Activated CD8-positive, alpha-beta T cell treated with anti-CD3 and anti-CD28 coated beads for 36 hours (primary cell): ENCODE data around the gene IL17RB. TPM values are rescaled to one million over a fixed set of nuclear protein-coding genes. Genes with fewer than 3 reads are reported as not detected.

ENCODE experiments used
- ATAC-seq: fragments of 200-7000 bp; cut with Tn5 transposase; one replicate; pipeline ENCODE4 v1.10.0; 2021; ENCODE audit warnings: mild to moderate bottlenecking, moderate library complexity
- CTCF ChIA-PET: fragments of 350-600 bp; sonication (Branson Sonifier 250); formaldehyde crosslinking; loops from one replicate; lab custom pipeline; 2021; ENCODE audit warnings: antibody characterized with exemption; lab: Charles Lee
- POLR2A ChIA-PET: fragments of 350-600 bp; sonication (Branson Sonifier 250); formaldehyde crosslinking; loops from one replicate; lab custom pipeline; 2021; ENCODE audit warnings: antibody characterized with exemption; lab: Charles Lee
- DNase-seq: peaks from one replicate; pipeline ENCODE4 v3.0.0-alpha.2; 2020
- H3K27ac Mint-ChIP-seq: one replicate; pipeline ENCODE4 v1.8.0; 2021; ENCODE audit warnings: mild to moderate bottlenecking, mixed read lengths
- H3K27me3 Mint-ChIP-seq: one replicate; pipeline ENCODE4 v1.8.0; 2021; ENCODE audit warnings: mixed read lengths
- H3K36me3 Mint-ChIP-seq: one replicate; pipeline ENCODE4 v1.8.0; 2021; ENCODE audit warnings: low read depth, mixed read lengths
- H3K4me1 Mint-ChIP-seq: one replicate; pipeline ENCODE4 v1.8.0; 2021; ENCODE audit warnings: low read depth, mixed read lengths
- H3K4me3 Mint-ChIP-seq: one replicate; pipeline ENCODE4 v1.8.0; 2021; ENCODE audit warnings: mild to moderate bottlenecking, moderate library complexity, mixed read lengths
- H3K9me3 Mint-ChIP-seq: one replicate; pipeline ENCODE4 v1.8.0; 2021; ENCODE audit warnings: mixed read lengths
- CTCF ChIP-seq: fragments of 200-600 bp; IDR thresholded peaks from one replicate; pipeline ENCODE4 v1.8.0; 2022; ENCODE audit warnings: antibody characterized with exemption, mild to moderate bottlenecking
- intact Hi-C: fragments of 100-400 bp; cut with micrococcal nuclease; formaldehyde crosslinking; loops from one replicate; pipeline ENCODE4 v1.10.0; 2022
- total RNA-seq, 2 experiments: library from RNA; stranded (reverse); gene quantifications; one replicate each; pipeline ENCODE4 v1.2.3, GENCODE V29; 2021

The IL17RB gene
- total RNA-seq, 2 experiments from 2014 or later, result not detected

GRCh38 chr3:53859178-53859577 is 12.8 kb downstream of the IL17RB start:
- ATAC-seq (no peak), DNase-seq (no peak)
- no peak overlapping the region for H3K4me3 Mint-ChIP-seq
- no peaks in the 10 kb centered on the region for H3K27me3 Mint-ChIP-seq
- H3K36me3 Mint-ChIP-seq, result peaks cover 14% of the 10 kb centered on the region
- ChIA-PET POLR2A (interaction anchor here (0.5 kb wide), 1 partner anchor 206 kb away, joined by 3 read pairs; no protein-coding TSS in a partner anchor), CTCF (no interaction called here)
- H3K27ac Mint-ChIP-seq, result no peak overlapping the region
- H3K4me1 Mint-ChIP-seq, result no peaks in the 10 kb centered on the region
- no peaks in the 10 kb centered on the region for H3K9me3 Mint-ChIP-seq
- intact Hi-C loops, result no loop called here
- TF ChIP-seq CTCF, result no peak

GRCh38 chr3:53860196-53860595 is 13.8 kb downstream of the IL17RB start:
- Mint-ChIP-seq H3K27me3 (no peaks in the 10 kb centered on the region), H3K4me1 (no peaks in the 10 kb centered on the region), H3K9me3 (no peaks in the 10 kb centered on the region), H3K27ac (no peak overlapping the region), H3K36me3 (peaks cover 22% of the 10 kb centered on the region), H3K4me3 (no peak overlapping the region)
- DNase-seq (no peak), ATAC-seq (no peak)
- ChIA-PET CTCF (no interaction called here), POLR2A (no interaction called here)
- TF ChIP-seq CTCF, result no peak
- intact Hi-C loops, result no loop called here

GRCh38 chr3:53862241-53862640 is 15.9 kb downstream of the IL17RB start:
- Mint-ChIP-seq H3K4me3 (no peak overlapping the region), H3K4me1 (no peaks in the 10 kb centered on the region), H3K36me3 (peaks cover 23% of the 10 kb centered on the region), H3K27ac (no peak overlapping the region), H3K9me3 (no peaks in the 10 kb centered on the region), H3K27me3 (no peaks in the 10 kb centered on the region)
- ATAC-seq (no peak), DNase-seq (no peak)
- ChIA-PET POLR2A (no interaction called here), CTCF (no interaction called here)
- intact Hi-C loops, result no loop called here
- no peak for TF ChIP-seq CTCF

- DNase-seq, result no peak
- ATAC-seq, result no peak
- Mint-ChIP-seq H3K36me3 (peaks cover 30% of the 10 kb centered on the region), H3K27ac (no peak overlapping the region), H3K4me1 (no peaks in the 10 kb centered on the region), H3K4me3 (no peak overlapping the region), H3K27me3 (no peaks in the 10 kb centered on the region), H3K9me3 (no peaks in the 10 kb centered on the region)
- intact Hi-C loops, result no loop called here
- POLR2A ChIA-PET, result no interaction called here
- TF ChIP-seq CTCF, result no peak
- CTCF ChIA-PET, result no interaction called here
Observed at GRCh38 chr3:53863145-53863544, 16.8 kb downstream of the IL17RB start.

- Mint-ChIP-seq H3K9me3 (no peaks in the 10 kb centered on the region), H3K27ac (no peak overlapping the region)
- intact Hi-C loops, result no loop called here
Observed at GRCh38 chr3:53865732-53866499, 19.5 kb downstream of the IL17RB start.

More at GRCh38 chr3:53865732-53866499, 19.5 kb downstream of the IL17RB start:
- POLR2A ChIA-PET, result interaction anchor here (1.0 kb wide), 1 partner anchor 19 kb away, joined by 3 read pairs; no protein-coding TSS in a partner anchor
- no peak overlapping the region for H3K4me3 Mint-ChIP-seq
- TF ChIP-seq CTCF, result no peak
- H3K36me3 Mint-ChIP-seq, result peaks cover 42% of the 10 kb centered on the region
- ATAC-seq, result no peak
- H3K4me1 Mint-ChIP-seq, result no peaks in the 10 kb centered on the region
- CTCF ChIA-PET, result interaction anchor here (1.1 kb wide), 1 partner anchor 646 kb away, joined by 3 read pairs; no protein-coding TSS in a partner anchor
- DNase-seq, result no peak
- no peaks in the 10 kb centered on the region for H3K27me3 Mint-ChIP-seq
